HEK293T (cell line): ENCODE measurements around the gene CPHXL2.

ENCODE experiments used
- ARNT ChIP-seq: fragments of 450-650 bp; IDR thresholded peaks from 2 replicates; pipeline ENCODE4 v1.6.1; 2017; ENCODE audit warnings: mild to moderate bottlenecking
- BHLHE40 ChIP-seq: fragments of 450-650 bp; IDR thresholded peaks from 2 replicates; pipeline ENCODE4 v1.6.1; 2016; ENCODE audit warnings: mild to moderate bottlenecking, moderate library complexity, borderline replicate concordance
- CTBP1 ChIP-seq: fragments of 450-650 bp; IDR thresholded peaks from 2 replicates; pipeline ENCODE4 v1.6.1; 2016; ENCODE audit warnings: borderline replicate concordance
- ELF4 ChIP-seq: fragments of 450-650 bp; IDR thresholded peaks from 2 replicates; pipeline ENCODE4 v1.6.1; 2017; ENCODE audit warnings: antibody characterized with exemption
- FOXA1 ChIP-seq: fragments of 450-650 bp; IDR thresholded peaks from 2 replicates; pipeline ENCODE4 v1.6.1; 2016; ENCODE audit warnings: mild to moderate bottlenecking
- FOXK2 ChIP-seq: fragments of 450-650 bp; IDR thresholded peaks from 2 replicates; pipeline ENCODE4 v1.6.1; 2016; ENCODE audit warnings: mild to moderate bottlenecking
- FOXM1 ChIP-seq: fragments of 450-650 bp; IDR thresholded peaks from 2 replicates; pipeline ENCODE4 v1.6.1; 2017; ENCODE audit warnings: mild to moderate bottlenecking, borderline replicate concordance
- HDGF ChIP-seq: fragments of 450-650 bp; IDR thresholded peaks from 2 replicates; pipeline ENCODE4 v1.6.1; 2017; ENCODE audit warnings: antibody characterized with exemption, borderline replicate concordance
- L3MBTL2 ChIP-seq: fragments of 450-650 bp; conservative IDR thresholded peaks from 2 replicates; pipeline ENCODE4 v1.6.1; 2016; ENCODE audit warnings: mild to moderate bottlenecking
- NFRKB ChIP-seq: fragments of 450-650 bp; IDR thresholded peaks from 2 replicates; pipeline ENCODE4 v1.6.1; 2016; ENCODE audit warnings: mild to moderate bottlenecking, moderate library complexity
- SP1 ChIP-seq: fragments of 450-650 bp; IDR thresholded peaks from 2 replicates; pipeline ENCODE4 v1.6.1; 2017
- SUZ12 ChIP-seq: fragments of 450-650 bp; IDR thresholded peaks from 2 replicates; pipeline ENCODE4 v1.6.1; 2016; ENCODE audit warnings: mild to moderate bottlenecking
- TARDBP ChIP-seq: fragments of 450-650 bp; IDR thresholded peaks from 2 replicates; pipeline ENCODE4 v1.6.1; 2016
- TF ChIP-seq, protein P1 (sequence below): fragments of 450-650 bp; IDR thresholded peaks from 2 replicates; pipeline ENCODE4 v1.6.1; 2016

DNA sequence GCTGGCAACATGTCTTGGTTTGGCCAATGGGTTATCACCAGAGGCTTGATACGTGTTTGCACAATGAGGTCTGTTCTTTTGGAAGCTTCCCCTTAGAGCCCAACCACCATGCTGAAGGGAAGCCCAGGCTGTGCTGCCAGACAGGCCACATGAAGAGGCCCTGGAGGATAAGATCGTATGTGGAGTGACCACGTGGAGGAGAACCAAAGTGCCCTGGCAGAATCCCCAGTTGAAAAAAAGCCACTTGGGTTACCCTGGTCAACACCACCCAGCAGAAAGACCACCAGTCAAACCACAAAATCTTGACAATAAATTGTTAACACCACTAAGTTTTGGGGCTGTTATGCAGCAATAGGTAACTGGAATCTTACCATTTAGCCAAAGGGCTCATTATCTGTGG, 46.8 kb downstream of the CPHXL2 start:
- TF ChIP-seq CTBP1: no peak
- TF ChIP-seq SUZ12: no peak
- TF ChIP-seq NFRKB: no peak
- TF ChIP-seq, protein P1, sequence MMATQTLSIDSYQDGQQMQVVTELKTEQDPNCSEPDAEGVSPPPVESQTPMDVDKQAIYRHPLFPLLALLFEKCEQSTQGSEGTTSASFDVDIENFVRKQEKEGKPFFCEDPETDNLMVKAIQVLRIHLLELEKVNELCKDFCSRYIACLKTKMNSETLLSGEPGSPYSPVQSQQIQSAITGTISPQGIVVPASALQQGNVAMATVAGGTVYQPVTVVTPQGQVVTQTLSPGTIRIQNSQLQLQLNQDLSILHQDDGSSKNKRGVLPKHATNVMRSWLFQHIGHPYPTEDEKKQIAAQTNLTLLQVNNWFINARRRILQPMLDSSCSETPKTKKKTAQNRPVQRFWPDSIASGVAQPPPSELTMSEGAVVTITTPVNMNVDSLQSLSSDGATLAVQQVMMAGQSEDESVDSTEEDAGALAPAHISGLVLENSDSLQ: no peak
- TF ChIP-seq SP1: no peak
- TF ChIP-seq BHLHE40: no peak
- TF ChIP-seq FOXA1: no peak
- no peak for TF ChIP-seq TARDBP
- no peak for TF ChIP-seq ELF4
- no peak for TF ChIP-seq HDGF
- TF ChIP-seq FOXM1: no peak
- no peak for TF ChIP-seq FOXK2
- no peak for TF ChIP-seq ARNT
- TF ChIP-seq L3MBTL2: no peak
